Tongue (tissue), 2 donors: ENCODE data around the gene CEMIP2. TPM values are rescaled to one million over a fixed set of nuclear protein-coding genes. Genes with fewer than 3 reads are reported as not detected.
"Not testable (repeated sequence)": the region's sequence is repeated elsewhere in the genome, so short reads cannot be mapped to it uniquely, and the experiment has no call there.

Experiments used
- DNase-seq: peaks from one replicate; pipeline ENCODE4 v3.0.0-alpha.2; 2015
- total RNA-seq: library from RNA; depleted of rRNA; stranded (reverse); fragments of >200 nt; gene quantifications from one replicate; pipeline ENCODE4 v1.2.3, GENCODE V29; 2014

Gene CEMIP2
- total RNA-seq, 1 donor from 2014 or later: 44.5 TPM

- no peak for DNase-seq
Observed at GRCh38 chr9:71706176-71706575, 62.1 kb downstream of the CEMIP2 start.

- peak; percentile 82 for DNase-seq
Observed at GRCh38 chr9:71704796-71705195, 63.5 kb downstream of the CEMIP2 start.

- no peak for DNase-seq
Observed at GRCh38 chr9:71703172-71703872, 65.0 kb downstream of the CEMIP2 start.

DNA sequence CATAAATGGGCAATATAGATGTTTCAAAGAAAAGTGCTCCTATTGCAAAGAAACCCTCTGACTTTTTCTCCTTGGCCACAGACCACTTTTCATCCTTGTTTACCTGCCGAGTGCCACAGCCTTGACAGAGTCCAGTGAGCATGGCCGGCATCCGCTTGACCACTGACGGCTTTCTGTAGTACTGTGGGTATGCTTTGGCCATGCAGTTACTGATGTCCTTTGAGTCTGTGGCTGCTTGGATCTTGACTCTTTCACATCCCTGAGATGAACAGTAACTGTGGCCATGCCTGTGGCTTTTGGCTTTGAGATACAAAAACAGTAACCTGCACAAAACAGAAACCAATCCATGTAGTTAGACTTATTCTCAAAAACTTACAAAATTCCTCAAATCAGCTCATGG, 70.4 kb downstream of the CEMIP2 start:
- no peak for DNase-seq

GRCh38 chr9:71694332-71694731, 74.0 kb downstream of the CEMIP2 start:
- no peak for DNase-seq

DNA sequence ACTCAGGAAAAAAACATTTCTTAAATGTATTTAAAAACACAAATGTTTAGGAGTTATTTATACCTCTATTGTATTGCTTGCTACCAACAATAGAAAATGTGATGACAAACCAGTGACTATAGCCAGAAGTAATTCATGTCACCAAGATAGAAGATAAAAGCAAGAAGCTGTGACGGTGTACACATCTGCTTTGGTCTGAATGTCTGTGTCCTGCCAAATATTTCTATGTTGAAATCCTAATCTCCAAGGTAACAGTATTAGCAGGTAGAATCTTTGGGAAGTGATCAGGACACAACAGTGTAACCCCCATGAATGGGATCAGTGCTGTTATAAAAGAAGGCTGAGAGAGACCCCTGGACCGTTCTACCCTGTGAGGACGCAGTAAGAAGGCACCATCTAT, 74.7 kb downstream of the CEMIP2 start:
- DNase-seq: no peak

DNA sequence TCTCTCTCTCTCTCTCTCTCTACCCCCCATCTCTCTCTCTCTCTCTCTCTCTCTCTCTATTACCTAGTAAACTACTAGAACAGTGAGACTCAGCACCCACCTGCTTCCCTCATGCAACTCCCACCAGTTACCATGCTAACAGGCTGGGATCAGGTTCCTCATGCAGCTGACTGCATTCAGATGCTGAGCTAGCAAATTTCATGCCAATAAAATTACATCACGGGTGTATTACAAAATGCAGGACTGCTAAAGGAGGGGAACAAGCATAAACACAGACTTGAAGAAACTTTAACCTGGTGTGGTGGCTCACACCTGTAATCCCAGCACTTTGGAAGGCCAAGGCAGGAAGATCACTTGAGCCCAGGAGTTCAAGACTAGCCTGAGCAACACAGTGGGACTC, 76.0 kb downstream of the CEMIP2 start:
- peak; percentile 78 for DNase-seq

GRCh38 chr9:71691576-71691975, 76.7 kb downstream of the CEMIP2 start:
- not testable (repeated sequence) for DNase-seq

- DNase-seq: no peak
Observed at GRCh38 chr9:71690689-71691435, 77.5 kb downstream of the CEMIP2 start.

DNA sequence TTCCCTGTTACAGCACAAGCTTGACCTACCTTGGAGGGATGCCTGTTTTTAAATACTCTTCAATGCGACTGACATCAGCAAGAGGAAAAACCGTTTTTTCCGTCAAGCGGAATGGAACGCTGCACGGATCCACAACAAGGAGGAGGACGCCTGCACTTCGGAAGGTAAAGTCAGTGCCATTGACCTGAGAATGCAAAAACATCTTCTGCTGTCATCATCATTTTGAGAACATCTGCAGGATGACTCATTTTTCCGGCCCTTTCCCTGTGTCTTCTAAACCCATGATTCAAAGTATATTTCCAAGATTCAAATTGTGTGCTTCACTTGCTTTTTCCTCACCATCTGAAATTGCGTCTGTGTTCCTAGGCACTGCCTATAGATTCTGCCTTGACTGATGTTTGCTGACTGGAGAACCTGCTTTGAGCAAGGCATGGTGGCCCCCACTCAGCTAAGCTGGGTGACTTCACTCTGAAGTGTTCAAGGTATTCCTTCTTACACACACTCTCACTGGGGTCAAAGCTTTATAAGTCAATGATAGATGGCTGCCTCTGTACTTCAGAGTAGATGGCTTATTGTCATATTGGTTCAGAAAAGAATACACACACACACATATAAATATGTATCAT, 78.1 kb downstream of the CEMIP2 start:
- no peak for DNase-seq

GRCh38 chr9:71687676-71688075, 80.6 kb downstream of the CEMIP2 start:
- no peak for DNase-seq

- no peak for DNase-seq
Observed at GRCh38 chr9:71685988-71686387, 82.3 kb downstream of the CEMIP2 start.

DNA sequence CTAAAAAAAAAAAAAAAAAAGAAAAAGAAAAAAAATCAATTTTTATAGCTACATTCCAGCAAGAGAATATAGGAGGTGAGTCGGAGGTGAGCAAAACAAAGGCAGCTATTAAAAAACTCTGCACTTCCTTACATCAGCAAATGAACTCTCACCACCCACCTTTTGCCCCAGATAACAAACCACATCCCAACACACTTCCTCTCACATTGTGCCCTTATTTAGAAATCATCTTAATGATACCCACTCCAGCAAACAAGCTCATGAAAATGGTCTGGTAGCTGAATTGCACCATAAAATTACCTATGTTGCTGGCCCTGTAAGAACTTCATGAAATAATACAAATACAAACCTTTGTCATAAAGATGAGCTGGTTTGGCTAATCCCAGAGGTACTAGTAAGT, 82.9 kb downstream of the CEMIP2 start:
- DNase-seq: no peak

GRCh38 chr9:71684566-71684965, 83.7 kb downstream of the CEMIP2 start:
- no peak for DNase-seq

- peak; percentile 37 for DNase-seq
Observed at GRCh38 chr9:71683598-71684235, 84.6 kb downstream of the CEMIP2 start.

DNA sequence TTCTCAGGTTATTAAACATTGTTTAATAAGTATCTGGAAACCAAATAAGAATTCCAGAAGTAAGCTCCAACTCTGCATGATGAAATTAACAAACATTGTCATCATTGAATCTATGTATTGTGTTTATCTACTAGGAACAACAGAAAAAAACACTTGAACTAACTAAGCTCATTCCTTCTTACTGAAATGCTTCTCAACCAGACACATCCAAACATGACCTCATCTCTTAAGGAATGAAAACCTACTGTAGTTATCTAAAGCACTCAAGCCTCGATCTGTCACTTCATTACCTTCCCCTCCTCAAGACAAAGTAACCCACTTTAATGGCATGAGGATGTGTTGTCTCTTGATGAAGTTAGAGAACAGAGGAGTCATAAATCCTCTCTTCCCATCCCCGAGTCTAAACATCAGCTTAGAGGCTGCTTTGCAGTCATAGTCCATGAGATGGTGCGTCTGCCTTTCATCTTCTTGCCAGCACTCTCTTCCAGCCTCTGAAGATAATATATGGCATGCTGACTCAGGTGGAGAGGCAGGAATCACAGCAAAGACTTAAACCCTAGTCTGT, 86.5 kb downstream of the CEMIP2 start:
- peak; percentile 37 for DNase-seq

DNA sequence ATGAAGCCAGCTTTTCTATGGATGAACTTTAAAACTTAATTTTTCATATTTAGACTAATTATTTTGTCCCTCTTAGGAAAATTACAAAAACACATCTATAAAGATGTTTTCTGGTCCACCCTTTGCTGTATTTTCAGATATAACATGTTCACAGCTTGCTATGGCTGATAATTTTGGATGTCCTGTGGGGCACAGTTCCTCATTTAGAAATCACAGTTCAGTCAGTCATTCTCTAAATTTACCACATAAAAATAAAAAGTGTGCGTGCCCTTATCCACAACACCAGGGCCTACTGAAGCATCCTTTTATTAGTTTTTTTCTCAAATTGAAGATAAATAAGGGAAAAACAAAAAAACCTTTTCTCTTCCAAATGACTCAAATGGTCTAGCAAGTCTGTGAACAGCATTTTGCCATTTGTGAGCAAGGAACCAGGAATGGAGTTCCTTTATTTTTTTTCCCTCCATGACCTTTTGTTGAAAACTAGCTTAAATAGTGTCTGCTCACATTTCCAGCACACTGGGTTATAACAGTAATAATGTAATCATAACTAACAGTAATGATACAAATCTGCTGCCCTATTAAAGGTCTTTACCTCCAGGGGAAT, 87.1 kb downstream of the CEMIP2 start:
- DNase-seq: no peak

GRCh38 chr9:71680189-71680980, 87.9 kb downstream of the CEMIP2 start:
- DNase-seq: peak; percentile 15

DNA sequence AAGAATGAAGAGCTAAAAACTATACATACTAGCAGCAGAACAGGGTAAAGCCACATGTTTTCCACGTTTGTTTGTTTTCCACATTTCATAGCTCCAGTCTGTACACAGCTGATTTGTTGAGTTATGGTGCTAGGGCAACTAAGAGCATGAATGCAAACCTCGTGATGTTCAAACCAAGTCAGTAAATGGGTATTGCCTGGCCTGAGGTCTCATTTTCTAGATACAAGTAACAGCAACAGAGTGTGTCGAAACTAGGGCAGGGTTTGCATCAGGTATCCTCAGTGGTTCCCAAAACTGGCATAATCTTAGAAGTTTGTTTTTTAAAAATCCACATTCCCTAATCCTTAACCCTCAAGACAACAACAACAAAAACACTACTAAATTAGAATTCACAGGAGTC, 89.3 kb downstream of the CEMIP2 start:
- no peak for DNase-seq

- DNase-seq: no peak
Observed at GRCh38 chr9:71677209-71677608, 91.1 kb downstream of the CEMIP2 start.

GRCh38 chr9:71676460-71676859, 91.9 kb downstream of the CEMIP2 start:
- DNase-seq: no peak

DNA sequence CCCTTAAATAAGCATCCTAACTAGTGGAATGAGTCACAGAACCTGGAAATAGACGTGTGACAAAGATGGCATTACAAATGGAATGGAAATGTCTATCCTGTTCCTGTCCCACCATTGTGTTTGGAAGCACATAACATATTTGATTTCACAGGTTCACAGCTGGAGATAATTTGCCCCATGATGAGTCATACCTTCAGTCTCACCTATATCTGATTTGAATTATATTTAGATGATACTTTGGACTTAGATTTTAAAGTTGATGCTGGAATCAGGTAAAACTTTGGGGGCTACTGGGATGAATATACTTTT, 92.5 kb downstream of the CEMIP2 start:
- DNase-seq: no peak
